Loucy (cell line): ENCODE measurements around the gene FAM76B.

Source experiments
- EZH2phosphoT487 ChIP-seq: fragments of 200-600 bp; IDR thresholded peaks from 2 replicates; pipeline ENCODE4 v1.6.1; 2018; ENCODE audit warnings: antibody characterized with exemption, mild to moderate bottlenecking, moderate library complexity, borderline replicate concordance
- TF ChIP-seq, protein P1 (sequence below): fragments of 200-600 bp; sonication (generic); conservative IDR thresholded peaks from 2 replicates; pipeline ENCODE4 v1.5.1; 2014; ENCODE audit warnings: mild to moderate bottlenecking, antibody characterized with exemption, low read length

DNA sequence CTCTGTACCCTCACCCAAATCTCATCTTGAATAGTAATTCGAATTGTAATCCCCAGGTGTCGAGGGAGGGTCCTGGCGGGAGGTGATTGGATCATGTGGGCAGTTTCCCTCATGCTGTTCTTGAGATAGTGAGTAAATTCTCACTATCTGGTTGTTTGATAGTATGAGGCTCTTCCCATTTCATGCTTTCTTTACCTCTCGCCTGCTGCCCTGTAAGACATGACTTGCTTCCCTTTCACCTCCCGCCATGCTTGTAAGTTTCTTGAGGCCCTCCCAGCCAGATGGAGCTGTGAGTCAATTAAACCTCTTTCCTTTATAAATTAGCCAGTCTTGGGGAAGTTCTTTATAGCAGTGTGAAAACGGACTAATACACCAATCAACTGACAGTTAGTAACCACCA lies 60.1 kb downstream of the FAM76B start:
- TF ChIP-seq, protein P1, sequence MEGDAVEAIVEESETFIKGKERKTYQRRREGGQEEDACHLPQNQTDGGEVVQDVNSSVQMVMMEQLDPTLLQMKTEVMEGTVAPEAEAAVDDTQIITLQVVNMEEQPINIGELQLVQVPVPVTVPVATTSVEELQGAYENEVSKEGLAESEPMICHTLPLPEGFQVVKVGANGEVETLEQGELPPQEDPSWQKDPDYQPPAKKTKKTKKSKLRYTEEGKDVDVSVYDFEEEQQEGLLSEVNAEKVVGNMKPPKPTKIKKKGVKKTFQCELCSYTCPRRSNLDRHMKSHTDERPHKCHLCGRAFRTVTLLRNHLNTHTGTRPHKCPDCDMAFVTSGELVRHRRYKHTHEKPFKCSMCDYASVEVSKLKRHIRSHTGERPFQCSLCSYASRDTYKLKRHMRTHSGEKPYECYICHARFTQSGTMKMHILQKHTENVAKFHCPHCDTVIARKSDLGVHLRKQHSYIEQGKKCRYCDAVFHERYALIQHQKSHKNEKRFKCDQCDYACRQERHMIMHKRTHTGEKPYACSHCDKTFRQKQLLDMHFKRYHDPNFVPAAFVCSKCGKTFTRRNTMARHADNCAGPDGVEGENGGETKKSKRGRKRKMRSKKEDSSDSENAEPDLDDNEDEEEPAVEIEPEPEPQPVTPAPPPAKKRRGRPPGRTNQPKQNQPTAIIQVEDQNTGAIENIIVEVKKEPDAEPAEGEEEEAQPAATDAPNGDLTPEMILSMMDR: no peak
- no peak for TF ChIP-seq EZH2phosphoT487
